Ureter (tissue), 1 donor: ENCODE data around the gene PFN2. TPM values are rescaled to one million over a fixed set of nuclear protein-coding genes. Genes with fewer than 3 reads are reported as not detected.
"Not testable (repeated sequence)": the region's sequence is repeated elsewhere in the genome, so short reads cannot be mapped to it uniquely, and the experiment has no call there.

ENCODE experiments used
- DNase-seq: peaks from one replicate; pipeline ENCODE4 v3.0.0-alpha.2; 2020; ENCODE audit warnings: low spot score
- total RNA-seq: library from RNA; stranded (reverse); gene quantifications from one replicate; pipeline ENCODE4 v1.2.4, GENCODE V29; 2023
- donor health status: DM: yes; HTN: yes; CAD: no.

The PFN2 gene
- total RNA-seq: 169 TPM

GRCh38 chr3:149970716-149971402 is at the start of gene PFN2:
TSS of gene PFN2 (minus strand) at chr3:149970895. CDS start at chr3:149970856, 39 bp downstream.
- peak; percentile 82 for DNase-seq

- DNase-seq: no peak
These were observed 45.2 kb upstream of the PFN2 start for GRCh38 chr3:150015901-150016300.

GRCh38 chr3:150014782-150015181 is 44.1 kb upstream of the PFN2 start:
- no peak for DNase-seq

- no peak for DNase-seq
These were observed 43.1 kb upstream of the PFN2 start for GRCh38 chr3:150013801-150014200.

GRCh38 chr3:150006794-150007193 is 36.1 kb upstream of the PFN2 start:
- no peak for DNase-seq

- no peak for DNase-seq
These were observed 34.8 kb upstream of the PFN2 start for GRCh38 chr3:150005243-150006112.

GRCh38 chr3:150000641-150001040 is 29.9 kb upstream of the PFN2 start:
- no peak for DNase-seq

GRCh38 chr3:149999421-149999820 is 28.7 kb upstream of the PFN2 start:
- no peak for DNase-seq

- no peak for DNase-seq
These were observed 28.3 kb upstream of the PFN2 start for GRCh38 chr3:149998946-149999345.

- no peak for DNase-seq
These were observed 21.8 kb upstream of the PFN2 start for GRCh38 chr3:149992416-149993058.

- no peak for DNase-seq
These were observed 19.8 kb upstream of the PFN2 start for GRCh38 chr3:149990423-149990948.

GRCh38 chr3:149989307-149989706 is 18.6 kb upstream of the PFN2 start:
- DNase-seq: no peak

- no peak for DNase-seq
These were observed 12.9 kb upstream of the PFN2 start for GRCh38 chr3:149983628-149984027.

GRCh38 chr3:149983053-149983452 is 12.4 kb upstream of the PFN2 start:
- DNase-seq: not testable (repeated sequence)

GRCh38 chr3:149981979-149982378 is 11.3 kb upstream of the PFN2 start:
- DNase-seq: not testable (repeated sequence)

GRCh38 chr3:149977386-149977785 is 6.7 kb upstream of the PFN2 start:
- no peak for DNase-seq

- DNase-seq: no peak
These were observed 5.2 kb upstream of the PFN2 start for GRCh38 chr3:149975919-149976318.

- peak; percentile 63 for DNase-seq
These were observed 844 bp upstream of the PFN2 start for GRCh38 chr3:149971403-149972075.

GRCh38 chr3:149969940-149970715 is 567 bp downstream of the PFN2 start:
- peak; percentile 87 for DNase-seq

- DNase-seq: peak; percentile 54
These were observed 1.4 kb downstream of the PFN2 start for GRCh38 chr3:149969110-149969939.
